ENCODE results near the gene CSNK2A3.

Gene CSNK2A3

GRCh38 chr11:11332141-11332710 is 20.8 kb downstream of the CSNK2A3 start:
- DNase-seq = no peak

GRCh38 chr11:11329062-11329806 is 23.8 kb downstream of the CSNK2A3 start:
- no peak for DNase-seq

DNA sequence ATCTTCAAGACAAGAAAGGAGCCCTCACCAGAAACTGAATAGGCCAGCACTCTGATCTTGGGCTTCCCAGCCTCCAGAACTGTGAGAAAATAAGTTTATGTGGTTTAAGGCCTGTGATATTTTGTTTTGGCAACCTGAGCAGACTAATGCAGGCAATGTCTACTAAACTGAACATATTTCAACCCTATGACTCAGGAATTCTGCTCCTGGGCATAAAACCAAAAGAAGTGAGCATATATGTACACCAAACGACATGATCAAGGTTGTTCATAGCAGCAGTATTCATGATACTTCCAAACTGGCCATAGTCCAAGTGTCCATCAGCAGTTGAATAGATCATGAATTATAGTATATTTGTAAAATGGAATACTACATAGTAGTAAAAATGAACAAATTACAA is 29.0 kb downstream of the CSNK2A3 start:
- DNase-seq = no peak

GRCh38 chr11:11322101-11322500 is 30.9 kb downstream of the CSNK2A3 start:
- no peak for DNase-seq

GRCh38 chr11:11320825-11321224 is 32.2 kb downstream of the CSNK2A3 start:
- DNase-seq = no peak

DNA sequence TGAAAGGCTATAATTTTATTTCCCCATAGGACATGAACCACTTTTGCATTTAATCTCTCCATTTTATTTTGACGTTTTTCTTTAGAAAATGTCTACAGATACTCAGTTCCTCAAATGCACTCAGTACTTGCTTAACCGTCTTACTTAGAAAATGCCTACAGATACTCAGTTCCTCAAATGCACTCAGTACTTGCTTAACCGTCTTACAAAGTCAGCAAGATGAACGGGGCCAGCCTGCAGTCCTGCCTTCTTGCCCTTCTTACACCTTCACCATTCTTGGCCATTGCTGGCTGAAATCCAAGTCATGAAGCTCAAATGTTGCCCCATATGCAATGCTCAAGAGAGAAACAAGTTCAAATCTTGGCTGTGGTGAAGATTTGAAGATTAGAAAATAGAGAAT is 34.1 kb downstream of the CSNK2A3 start:
- DNase-seq = no peak

DNA sequence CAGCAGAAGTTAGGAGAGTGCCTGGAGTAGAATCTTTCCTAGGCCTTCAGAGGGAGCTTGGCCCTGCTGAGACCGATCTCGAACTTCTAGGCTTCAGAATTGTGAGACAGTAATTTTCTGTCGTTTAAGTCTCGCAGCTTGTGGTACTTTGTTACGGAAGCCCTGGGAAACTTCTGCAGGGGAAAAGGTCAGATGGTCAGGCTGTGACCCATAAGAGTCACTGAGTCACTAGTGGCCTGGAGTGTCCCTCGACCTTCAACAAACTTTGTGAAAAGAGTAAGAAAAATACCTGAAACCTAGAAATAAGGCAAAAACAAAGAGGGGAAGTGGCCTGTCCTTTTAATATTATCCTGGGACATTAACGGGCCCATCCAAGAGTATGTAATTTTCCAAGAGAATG is 34.6 kb downstream of the CSNK2A3 start:
- DNase-seq = no peak

- no peak for DNase-seq
These were observed 36.3 kb downstream of the CSNK2A3 start for GRCh38 chr11:11316651-11317230.

DNA sequence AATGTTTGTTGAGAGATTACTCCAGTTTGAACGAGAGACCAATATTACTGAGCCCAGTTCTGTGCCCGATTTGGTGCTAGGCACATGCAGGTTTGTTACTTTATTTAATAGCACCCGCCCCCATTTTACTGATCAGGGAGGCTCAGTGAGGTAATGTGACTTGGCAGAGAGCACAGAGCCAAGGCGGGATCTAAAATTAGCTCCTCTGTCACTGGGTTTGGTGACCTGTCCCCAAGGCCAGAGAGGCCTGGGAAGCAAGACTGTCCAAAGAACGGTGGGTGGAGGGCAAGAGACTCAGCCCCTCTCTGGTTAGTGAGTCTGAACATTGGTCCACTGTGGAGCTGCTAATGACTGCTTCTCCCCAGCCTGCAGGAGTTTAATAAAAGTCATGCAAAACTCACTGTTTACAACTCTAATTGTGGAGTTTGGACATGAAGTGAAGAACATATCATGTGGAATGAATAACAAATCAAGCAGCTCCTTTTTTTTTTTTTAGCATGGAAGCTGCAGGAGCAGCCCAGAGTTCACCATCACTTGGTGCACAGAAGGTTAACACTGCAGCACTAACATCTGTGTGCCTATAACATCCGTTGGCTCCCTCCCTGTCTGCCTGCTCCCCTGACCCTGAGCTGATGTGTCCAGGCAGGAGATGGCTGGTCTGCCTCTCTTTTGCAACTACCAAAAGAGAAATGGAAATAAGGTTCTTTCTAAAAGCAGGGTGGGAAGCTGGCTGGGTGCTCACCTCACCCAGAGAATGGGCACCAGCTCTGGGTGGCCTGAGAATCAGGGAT is 39.0 kb downstream of the CSNK2A3 start:
- DNase-seq = no peak

DNA sequence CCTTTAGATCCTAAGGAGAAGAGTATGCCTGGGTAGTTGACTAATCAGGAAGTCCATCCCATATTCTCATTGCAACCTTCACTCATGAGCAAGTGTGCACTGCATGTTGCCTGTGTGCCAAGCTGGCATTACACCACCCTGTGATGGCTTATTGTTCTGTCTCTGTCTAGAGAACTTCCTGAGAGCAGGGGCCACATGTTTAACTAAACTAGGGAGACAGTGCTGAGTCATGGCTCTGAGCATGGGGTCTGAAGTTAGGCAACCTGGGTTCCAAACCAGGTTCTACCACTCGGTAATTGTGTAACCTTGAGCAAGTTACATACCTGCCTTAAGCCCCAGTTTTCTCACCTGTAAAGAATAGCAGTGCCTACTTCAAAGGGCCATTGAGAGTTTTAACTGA is 39.6 kb downstream of the CSNK2A3 start:
- no peak for DNase-seq

GRCh38 chr11:11312738-11313137 is 40.3 kb downstream of the CSNK2A3 start:
- DNase-seq = no peak

DNA sequence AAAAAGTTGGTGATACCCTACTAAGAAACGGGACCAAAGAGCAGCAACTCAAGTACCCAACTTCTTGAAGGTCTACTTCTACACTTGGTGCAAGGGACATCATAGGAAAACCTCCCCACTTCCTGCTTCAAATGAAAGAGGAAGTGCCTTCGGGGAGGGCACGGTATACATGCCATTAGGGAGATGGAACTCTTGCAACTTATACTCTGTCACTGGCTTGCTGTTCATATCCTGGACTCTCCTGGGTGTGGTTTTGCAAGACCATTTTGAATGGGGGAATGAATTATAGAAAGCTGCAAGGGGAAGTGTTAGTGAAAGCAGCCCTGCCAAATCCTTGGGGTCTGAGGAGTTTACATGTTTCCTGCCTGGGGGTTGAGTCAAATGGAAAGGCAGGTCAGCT is 41.9 kb downstream of the CSNK2A3 start:
- DNase-seq = no peak

- no peak for DNase-seq
These were observed 43.1 kb downstream of the CSNK2A3 start for GRCh38 chr11:11309906-11310305.

- DNase-seq = no peak
These were observed 44.8 kb downstream of the CSNK2A3 start for GRCh38 chr11:11308249-11308648.

DNA sequence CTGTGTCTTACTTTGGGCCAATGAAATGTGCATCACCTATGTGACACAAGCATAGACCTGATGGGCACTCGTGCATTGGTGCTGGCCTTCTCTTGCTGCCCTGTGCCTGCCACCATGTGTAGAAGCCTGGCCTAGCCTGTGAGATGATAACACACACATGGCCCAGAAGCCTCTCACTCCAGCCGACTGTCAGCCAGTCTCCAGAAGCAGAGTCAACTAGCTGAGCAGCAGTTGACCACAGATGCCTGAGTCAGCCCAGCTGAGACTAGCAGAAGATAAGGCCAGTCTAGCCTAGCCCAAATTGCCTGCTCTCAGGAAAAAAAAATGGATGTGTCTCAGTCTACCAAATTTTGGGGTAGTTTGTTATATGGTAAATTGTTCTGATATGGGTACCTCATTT is 46.2 kb downstream of the CSNK2A3 start:
- no peak for DNase-seq

DNA sequence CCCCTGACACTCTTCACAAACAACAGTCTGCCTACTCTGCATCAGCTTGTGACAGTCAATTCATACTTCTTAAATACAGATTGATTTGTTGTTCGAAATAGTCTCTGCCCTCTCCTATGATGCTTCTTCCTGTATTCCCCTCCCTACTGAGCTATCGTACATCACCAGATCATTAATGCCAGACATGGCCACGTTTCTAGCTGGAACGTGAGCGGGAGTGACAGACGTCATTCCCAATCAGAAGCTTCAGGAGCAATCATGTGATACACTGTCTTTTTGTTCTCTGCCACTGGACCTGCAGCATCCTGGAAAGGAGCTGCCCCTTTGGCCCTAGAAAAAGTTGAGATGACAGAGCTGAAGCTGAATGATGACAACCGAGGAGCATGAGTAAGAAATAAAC is 48.5 kb downstream of the CSNK2A3 start:
- no peak for DNase-seq

DNA sequence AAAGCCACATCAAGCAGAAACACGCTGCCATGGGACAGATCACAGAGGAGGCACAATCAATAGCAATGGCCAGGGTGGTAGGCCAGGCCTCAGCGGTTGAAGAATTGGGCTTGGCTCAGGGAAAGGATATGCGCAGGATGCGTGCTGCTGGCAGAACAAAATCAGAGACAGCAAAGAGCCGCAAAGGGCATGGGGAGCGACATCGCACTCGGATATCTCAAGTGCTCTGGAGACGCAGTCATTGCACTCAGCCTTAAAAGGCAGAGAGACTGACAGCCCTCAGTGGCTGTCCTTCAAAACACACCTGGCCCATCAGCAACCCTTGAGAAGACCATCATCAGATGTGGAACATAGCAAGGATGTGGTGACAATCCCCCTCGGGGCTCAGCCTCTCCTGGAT is 50.5 kb downstream of the CSNK2A3 start:
- no peak for DNase-seq
